PC-9 (cell line): ENCODE data around the gene MORN3.
"Not testable (repeated sequence)": the region's sequence is repeated elsewhere in the genome, so short reads cannot be mapped to it uniquely, and the experiment has no call there.

ENCODE experiments used
- CTCF ChIP-seq: fragments of 200-600 bp; sonication (generic); conservative IDR thresholded peaks from 2 replicates; pipeline ENCODE4 v1.6.1; 2017; ENCODE audit warnings: mixed run types, antibody characterized with exemption, mild to moderate bottlenecking, moderate library complexity
- EZH2 ChIP-seq: fragments of 200-600 bp; sonication (generic); IDR thresholded peaks from 2 replicates; pipeline ENCODE4 v1.8.0; 2017; ENCODE audit warnings: antibody characterized with exemption, low read depth

GRCh38 chr12:121633833-121634196 is 35.6 kb downstream of the MORN3 start:
- not testable (repeated sequence) for TF ChIP-seq CTCF, EZH2
